GM21515 (cell line): ENCODE measurements around the gene DHDDS.
"Not testable (repeated sequence)": the region's sequence is repeated elsewhere in the genome, so short reads cannot be mapped to it uniquely, and the experiment has no call there.

Experiments
- ATAC-seq: cut with Tn5 transposase; IDR thresholded peaks from one replicate; pipeline ENCODE4 v1.9.1; 2021; ENCODE audit not compliant: unreplicated experiment

The DHDDS gene

GRCh38 chr1:26474818-26475217, 42.7 kb downstream of the DHDDS start:
- ATAC-seq = no peak

DNA sequence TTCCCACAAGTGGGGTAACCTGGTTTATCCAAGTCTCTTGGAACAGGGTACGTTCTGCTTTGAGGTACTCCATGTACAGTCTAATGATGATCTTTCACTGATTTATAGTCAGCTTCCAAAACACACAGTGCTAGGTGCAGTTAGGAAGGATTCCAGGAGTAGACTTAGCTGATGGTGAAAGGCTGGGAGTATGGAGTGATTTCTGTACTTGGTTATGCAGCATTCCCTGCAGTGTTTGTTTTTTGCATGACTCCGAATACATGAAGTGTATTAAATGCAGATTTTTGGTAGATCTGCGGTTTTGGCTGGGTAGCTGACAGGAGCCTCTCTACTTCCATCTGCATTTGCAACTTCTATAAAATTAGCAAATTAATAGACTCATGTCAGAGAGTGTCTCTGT, 43.9 kb downstream of the DHDDS start:
- ATAC-seq = no peak

DNA sequence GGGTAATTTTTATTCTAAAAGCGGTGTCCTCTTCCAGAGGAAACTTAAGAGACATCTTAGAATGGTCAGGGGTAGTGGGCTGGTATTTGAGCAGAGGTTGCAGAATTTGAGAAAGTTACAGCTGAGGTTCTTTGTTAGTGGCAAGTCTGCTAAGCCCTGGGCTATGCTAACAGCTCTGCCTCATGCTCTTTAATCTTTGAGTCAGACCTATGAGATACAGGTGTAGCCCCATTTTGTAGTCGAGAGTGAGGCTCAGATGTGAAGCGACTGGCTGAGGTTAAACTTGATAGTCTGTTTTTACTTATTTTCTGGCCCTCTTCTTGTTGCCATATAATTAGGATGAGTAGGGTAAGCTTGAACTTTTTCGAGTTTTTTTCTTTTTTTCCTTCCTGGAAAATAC, 44.8 kb downstream of the DHDDS start:
- no peak for ATAC-seq

DNA sequence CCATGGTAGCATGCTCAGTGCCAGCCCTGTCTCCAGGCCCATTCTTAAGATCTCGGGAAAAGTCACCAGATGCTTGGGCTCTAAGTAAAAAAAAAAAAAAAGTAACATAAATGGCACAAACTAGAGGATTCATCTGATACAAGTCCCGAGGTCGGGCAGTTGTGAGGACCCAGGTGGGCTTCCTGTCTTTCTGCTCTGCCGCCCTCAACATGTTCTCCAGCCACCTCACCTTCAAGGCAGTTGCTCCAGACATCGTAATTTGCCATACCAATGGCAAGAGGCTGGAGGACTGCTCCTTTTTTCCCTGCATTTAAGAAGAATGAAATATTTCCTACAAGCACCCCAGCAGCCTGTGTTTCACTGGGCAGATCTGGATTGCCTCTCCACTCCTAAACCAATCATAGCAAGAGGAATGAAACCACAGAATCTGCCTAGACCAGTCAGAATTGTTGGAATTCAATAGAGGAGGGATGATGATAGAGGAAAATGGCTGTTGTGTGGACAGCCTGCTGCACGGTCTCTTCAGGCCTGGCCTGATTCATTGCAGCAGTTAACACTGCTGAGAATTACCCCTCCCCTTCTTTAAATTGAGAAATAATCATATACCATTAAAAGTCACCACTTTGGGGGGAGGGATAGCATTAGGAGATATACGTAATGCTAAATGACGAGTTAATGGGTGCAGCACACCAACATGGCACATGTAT, 45.5 kb downstream of the DHDDS start:
- no peak for ATAC-seq

DNA sequence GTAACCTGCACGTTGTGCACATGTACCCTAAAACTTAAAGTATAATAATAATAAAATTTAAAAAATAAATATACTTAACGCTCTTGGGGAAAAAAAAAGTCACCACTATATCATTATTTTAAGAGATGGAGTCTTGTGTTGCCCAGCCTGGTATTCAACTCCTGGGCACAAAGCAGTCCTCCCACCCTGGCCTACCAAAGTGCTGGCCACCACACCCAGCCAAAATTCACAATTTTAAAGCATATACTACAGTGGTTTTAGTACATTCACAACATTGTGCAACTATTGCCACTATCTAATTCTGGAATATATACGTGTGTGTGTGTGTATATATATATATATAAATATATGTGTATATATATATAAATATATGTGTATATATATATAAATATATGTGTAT, 46.0 kb downstream of the DHDDS start:
- ATAC-seq = no peak

DNA sequence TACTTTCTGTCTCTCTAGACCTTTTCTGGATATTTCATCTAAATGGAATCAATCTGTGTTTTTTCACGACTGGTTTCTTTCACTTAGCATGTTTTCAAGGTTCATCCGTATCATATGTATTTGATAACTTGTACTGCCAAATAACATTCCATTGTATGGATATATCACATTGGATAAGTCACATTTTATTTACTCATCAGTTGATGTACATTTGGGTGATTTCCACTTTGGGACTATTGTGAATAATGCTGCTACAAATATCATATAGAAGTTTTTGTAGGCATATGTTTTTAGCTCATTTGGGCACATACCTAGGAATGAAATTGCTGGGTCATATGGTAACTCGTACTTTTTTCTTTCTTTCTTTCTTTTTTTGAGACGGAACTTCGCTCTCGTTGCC, 46.9 kb downstream of the DHDDS start:
- no peak for ATAC-seq

DNA sequence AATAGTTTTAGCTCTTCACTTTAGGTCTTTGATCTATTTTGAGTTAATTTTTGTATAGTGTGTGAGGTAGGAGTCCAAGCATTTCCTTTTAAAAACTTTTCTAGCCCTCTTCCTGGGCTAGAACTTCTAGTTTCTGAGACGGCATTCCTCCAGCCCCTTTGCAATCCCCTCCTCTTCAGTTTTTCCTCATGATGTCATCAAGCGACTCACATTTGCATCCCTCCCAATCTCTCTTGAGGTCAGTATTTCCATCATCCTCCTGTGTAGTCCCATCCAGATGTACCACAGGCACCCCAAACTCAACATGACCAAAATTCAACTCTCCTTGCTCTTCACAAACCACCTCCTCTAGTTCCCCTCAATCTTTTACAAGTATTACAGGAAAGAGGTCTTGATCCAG, 50.8 kb downstream of the DHDDS start:
- no peak for ATAC-seq

DNA sequence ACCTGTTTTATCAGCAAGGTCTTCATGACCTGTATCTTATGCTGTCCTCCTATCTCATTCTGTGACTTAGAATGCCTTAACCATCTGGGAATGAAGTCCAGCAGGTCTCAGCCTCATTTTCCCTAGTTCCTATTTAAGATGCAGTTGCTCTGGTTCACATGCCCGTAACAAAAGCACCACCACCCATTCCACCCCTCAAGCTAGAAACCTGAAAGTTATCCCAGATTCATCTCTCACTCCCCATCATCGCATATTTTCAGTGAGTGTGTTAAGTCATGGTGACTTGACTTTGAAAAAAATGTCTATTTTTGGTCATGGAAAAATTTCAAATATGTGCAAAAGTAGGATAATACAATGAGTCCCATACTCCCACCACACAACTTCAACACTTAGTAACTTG, 51.9 kb downstream of the DHDDS start:
- no peak for ATAC-seq

DNA sequence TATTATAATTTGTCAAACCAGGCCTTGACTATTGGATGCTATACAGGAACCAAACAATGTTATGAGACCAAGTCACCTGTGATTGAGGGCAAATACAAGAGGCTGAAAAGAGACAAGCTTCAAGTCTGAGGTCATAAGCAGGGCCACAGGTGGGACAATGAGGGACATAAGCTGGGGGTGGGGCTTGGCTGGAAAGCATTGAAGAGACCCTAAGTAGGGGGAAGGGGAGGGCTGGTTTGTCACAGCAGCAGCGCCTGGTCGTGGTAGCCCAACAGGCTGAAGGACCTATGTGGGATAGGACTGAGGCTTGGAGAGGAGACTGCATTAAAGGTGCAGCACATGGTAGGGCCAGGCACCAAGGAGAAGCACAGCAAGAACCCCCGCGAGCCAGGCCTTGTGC, 58.0 kb downstream of the DHDDS start:
- ATAC-seq = no peak

DNA sequence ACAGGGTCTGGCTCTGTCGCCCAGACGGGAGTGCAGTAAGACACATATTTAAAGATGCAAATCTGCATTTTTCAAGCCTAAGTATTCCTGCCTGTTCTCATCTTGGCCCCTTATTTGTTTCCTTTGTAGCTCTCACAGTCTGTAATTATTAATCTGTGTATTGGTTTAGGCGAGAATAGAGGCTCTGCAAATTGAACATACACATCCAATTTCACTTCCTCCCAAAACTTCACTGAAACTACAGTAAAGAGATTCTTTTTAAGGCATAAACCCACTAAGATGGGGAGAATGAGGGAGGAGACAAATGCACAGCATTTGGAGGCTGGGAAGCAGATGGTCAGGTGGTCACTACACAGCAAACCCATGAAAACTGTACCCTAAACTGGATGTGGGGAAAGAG, 61.1 kb downstream of the DHDDS start:
- ATAC-seq = no peak

DNA sequence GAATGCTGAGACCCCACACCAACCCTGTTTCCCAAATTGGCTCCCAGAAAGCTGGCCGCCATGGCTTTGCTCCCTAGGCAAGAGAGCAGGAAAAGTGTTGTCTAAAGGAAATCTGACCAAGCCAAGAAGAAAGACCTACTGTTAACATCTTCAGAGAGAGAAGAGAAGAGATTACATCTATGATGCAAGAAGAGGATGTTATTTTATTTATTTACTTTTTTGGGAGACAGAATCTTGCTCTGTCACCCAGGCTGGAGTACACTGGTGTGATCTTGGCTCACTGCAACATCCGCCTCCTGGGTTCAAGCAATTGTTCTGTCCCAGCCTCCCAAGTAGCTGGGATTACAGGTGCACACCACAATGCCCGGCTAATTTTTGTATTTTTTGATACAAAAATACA, 61.8 kb downstream of the DHDDS start:
- no peak for ATAC-seq

DNA sequence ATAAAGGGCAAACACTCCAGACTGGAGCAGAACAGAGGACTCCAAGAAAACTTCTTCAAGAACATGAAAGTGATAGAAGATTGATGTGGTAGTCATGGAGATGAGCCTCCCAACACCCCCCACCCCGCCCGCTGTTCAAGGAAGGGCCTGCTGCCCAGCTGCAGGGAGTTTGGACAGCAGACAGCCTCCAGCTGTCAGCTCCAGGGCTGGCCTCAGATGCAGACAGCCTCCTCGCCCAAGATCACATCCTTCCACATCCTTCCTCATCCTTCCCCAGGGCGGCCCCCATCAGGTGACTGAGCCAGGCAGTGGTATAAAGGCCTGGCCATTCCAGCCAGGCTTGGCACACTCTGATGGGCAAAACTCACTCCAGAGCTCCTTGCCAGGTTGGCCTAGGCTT, 64.7 kb downstream of the DHDDS start:
- ATAC-seq = no peak

GRCh38 chr1:26498894-26499293, 66.8 kb downstream of the DHDDS start:
- no peak for ATAC-seq

- ATAC-seq = peak; percentile 49
Measured at GRCh38 chr1:26500488-26501175, 68.5 kb downstream of the DHDDS start.

DNA sequence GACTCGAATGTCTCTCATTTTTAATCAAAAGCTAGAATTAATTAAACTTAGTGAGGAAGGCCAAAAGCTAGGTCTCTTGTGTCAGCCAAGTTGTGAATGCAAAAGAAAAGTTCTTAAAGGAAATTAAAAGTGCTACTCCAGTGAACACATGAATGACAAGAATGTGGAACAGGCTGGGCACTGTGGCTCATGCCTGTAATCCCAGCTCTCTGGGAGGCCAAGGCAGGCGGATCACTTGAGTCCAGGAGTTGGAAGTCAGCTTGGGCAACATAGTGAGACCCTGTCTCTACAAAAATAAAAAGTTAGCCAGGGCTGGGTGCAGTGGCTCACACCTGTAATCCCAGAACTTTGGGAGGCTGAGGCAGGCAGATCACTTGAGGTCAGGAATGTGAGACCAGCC, 78.6 kb downstream of the DHDDS start:
- not testable (repeated sequence) for ATAC-seq

GRCh38 chr1:26515836-26516235, 83.7 kb downstream of the DHDDS start:
- ATAC-seq = not testable (repeated sequence)

DNA sequence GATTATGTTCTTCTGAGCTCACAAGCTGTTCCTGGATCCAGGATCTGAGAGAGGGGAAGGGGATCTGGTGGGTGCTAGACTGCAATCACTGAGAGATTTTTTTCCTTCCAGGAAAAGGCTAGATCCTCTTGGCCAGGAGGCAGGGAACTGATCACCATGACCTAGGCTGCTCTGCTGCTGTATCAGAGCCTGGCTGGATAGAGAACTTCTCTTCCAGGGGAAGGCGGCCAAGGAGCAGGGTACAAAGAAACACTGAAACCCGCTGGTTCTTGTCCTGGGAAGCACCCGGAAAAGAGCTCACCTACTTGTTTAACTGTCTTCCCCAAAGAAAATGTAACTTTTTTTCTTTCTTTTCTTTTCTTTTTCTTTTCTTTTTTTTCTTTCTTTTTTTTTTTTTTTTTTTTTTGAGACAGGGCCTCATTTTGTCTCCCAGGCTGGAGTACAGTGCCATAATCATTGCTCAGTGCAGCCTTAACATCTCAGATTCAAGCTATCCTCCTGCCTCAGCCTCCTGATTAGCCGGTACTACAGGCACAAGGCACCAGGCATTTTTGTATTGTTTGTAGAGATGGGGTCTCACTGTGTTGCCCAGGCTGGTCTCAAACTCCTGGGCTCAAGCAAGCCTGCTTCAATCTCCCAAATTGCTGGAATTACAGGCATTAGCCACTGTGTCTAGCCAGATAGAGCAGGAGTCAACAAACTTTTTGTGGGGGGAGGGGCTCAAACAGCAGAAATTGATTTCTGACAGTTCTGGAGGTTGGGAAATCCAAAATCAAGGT, 85.1 kb downstream of the DHDDS start:
- ATAC-seq = no peak

DNA sequence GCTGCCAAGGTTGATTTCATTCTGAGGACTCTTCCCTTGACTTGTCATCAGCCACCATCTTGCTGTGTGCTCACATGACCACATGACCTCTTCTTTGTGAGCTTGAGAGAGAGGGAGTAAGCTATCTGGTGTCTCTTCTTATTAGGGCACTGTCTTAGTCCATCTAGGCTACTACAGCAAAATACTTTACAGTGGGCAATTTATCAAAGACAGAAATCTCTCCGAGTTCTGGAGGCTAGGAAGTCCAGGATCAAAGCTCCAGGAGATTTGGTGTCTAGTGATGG, 85.6 kb downstream of the DHDDS start:
- ATAC-seq = no peak

DNA sequence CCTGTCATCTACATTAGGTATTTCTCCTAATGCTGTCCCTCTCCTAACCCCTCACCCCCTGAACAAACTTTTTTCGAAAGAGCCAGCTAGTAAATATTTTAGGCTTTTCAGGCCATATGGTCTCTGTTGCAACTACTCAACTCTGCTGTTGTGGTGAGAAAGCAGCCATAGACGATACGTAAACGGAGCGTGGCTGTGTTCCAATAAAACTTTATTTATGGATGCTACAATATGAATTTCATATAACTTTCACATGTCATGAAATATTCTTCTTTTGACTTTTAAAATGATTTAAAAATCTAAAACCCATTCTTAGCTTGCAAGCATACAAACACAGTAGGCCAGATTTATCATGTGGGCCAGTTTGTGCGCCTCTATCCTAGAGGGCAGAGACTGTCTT, 86.2 kb downstream of the DHDDS start:
- no peak for ATAC-seq

- no peak for ATAC-seq
Measured at GRCh38 chr1:26520339-26520738, 88.2 kb downstream of the DHDDS start.
